Hepatocyte (in vitro differentiated cells): ENCODE measurements around the gene BIN1. TPM values are rescaled to one million over a fixed set of nuclear protein-coding genes. Genes with fewer than 3 reads are reported as not detected.

Experiments used
- DNase-seq: peaks from one replicate; pipeline ENCODE4 v3.0.0-alpha.2; 2016; ENCODE audit warnings: low spot score
- H2AFZ ChIP-seq: fragments of 200-600 bp; sonication (generic); 2 replicates; pipeline ENCODE4 v1.6.0; 2016; ENCODE audit warnings: antibody characterized with exemption, mild to moderate bottlenecking
- H3K27ac ChIP-seq: fragments of 200-600 bp; sonication (generic); 2 replicates; pipeline ENCODE4 v1.5.1; 2016; ENCODE audit warnings: mild to moderate bottlenecking
- H3K27me3 ChIP-seq: fragments of 200-600 bp; sonication (generic); 2 replicates; pipeline ENCODE4 v1.6.1; 2016
- H3K36me3 ChIP-seq: fragments of 200-600 bp; sonication (generic); replicated peaks from 2 replicates; pipeline ENCODE4 v1.5.1; 2016; ENCODE audit warnings: low read depth; ENCODE audit not compliant: insufficient read depth
- H3K4me1 ChIP-seq: fragments of 200-600 bp; sonication (generic); 2 replicates; pipeline ENCODE4 v1.5.1; 2016; ENCODE audit warnings: mild to moderate bottlenecking, moderate library complexity; ENCODE audit not compliant: insufficient read depth
- H3K4me2 ChIP-seq: fragments of 200-600 bp; sonication (generic); 2 replicates; pipeline ENCODE4 v1.6.0; 2016
- H3K4me3 ChIP-seq: fragments of 200-600 bp; sonication (generic); 2 replicates; pipeline ENCODE4 v1.5.1; 2016; ENCODE audit warnings: mild to moderate bottlenecking
- H3K79me2 ChIP-seq: fragments of 200-600 bp; sonication (generic); 2 replicates; pipeline ENCODE4 v1.6.0; 2017; ENCODE audit warnings: mild to moderate bottlenecking
- H3K9me2 ChIP-seq: fragments of 200-600 bp; sonication (generic); replicated peaks from 2 replicates; pipeline ENCODE4 v1.6.0; 2017; ENCODE audit warnings: mild to moderate bottlenecking; ENCODE audit not compliant: insufficient read depth
- H3K9me3 ChIP-seq: fragments of 200-600 bp; sonication (generic); 2 replicates; pipeline ENCODE4 v1.5.1; 2016; ENCODE audit warnings: low read depth, mild to moderate bottlenecking
- H4K20me1 ChIP-seq: fragments of 200-600 bp; sonication (generic); 2 replicates; pipeline ENCODE4 v1.6.0; 2016; ENCODE audit warnings: mild to moderate bottlenecking; ENCODE audit not compliant: insufficient read depth, poor library complexity, severe bottlenecking
- EZH2 ChIP-seq: fragments of 200-600 bp; sonication (generic); IDR thresholded peaks from 2 replicates; pipeline ENCODE4 v1.6.1; 2016; ENCODE audit warnings: antibody characterized with exemption, mild to moderate bottlenecking, borderline replicate concordance
- EZH2phosphoT487 ChIP-seq: fragments of 200-600 bp; sonication (generic); IDR thresholded peaks from one replicate; pipeline ENCODE4 v1.6.1; 2018; ENCODE audit warnings: antibody characterized with exemption, mild to moderate bottlenecking, low read depth, moderate library complexity; ENCODE audit not compliant: unreplicated experiment, severe bottlenecking
- WGBS: methylation state at CpG from one replicate; pipeline ENCODE4 v1.1.6; 2016; ENCODE audit warnings: low lambda C conversion rate; ENCODE audit errors: missing lambda C conversion rate; 5-methylcytosine and 5-hydroxymethylcytosine counted together
- polyA plus RNA-seq: library from polyadenylated mRNA; unstranded; fragments of >200 nt; fragmentation: Nextera tagmentation; extraction: Ambion mirVana; gene quantifications from 2 replicates; pipeline ENCODE4 v1.2.1, GENCODE V29; 2016
- total RNA-seq: library from RNA; depleted of rRNA; stranded (reverse); fragments of >200 nt; gene quantifications from 2 replicates; pipeline ENCODE4 v1.2.3, GENCODE V29; 2014
- TF ChIP-seq, protein P1 (sequence below): fragments of 200-600 bp; sonication (generic); IDR thresholded peaks from 2 replicates; pipeline ENCODE4 v1.5.1; 2016; ENCODE audit warnings: antibody characterized with exemption, mild to moderate bottlenecking; ENCODE audit not compliant: poor library complexity

BIN1 gene
- total and polyA plus RNA-seq, 2 experiments from 2014 or later = 109 to 113 TPM

DNA sequence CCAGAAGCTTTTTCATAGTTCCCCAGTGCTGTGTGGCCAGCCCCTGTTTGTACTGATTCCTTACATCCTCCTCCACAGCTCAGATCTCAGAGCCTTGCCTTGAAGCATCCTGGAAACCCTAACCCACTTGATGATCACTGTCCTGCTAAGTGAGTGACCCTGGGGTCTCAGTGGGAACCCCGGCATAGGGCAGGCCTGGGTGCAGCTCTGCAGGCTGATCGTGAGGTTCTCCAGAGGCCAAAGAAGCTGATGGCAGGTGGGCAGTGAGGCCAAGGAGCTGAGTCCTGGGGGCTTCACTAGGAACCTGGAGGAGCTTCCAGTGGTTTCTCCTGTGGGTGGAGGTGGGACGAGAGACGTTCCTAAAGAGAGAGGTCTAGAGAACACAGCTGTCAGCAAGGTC, 47.4 kb upstream of the BIN1 start:
- H3K4me1 ChIP-seq = peaks cover 11% of the 10 kb centered on the region
- H3K27me3 ChIP-seq = no peaks in the 10 kb centered on the region
- no peaks in the 10 kb centered on the region for H3K79me2 ChIP-seq
- 97% methylated on average over 4 of the region's 4 CpGs for WGBS
- no peak overlapping the region for H3K4me2 ChIP-seq
- H3K9me3 ChIP-seq = no peaks in the 10 kb centered on the region
- no peaks in the 10 kb centered on the region for H3K9me2 ChIP-seq
- no peaks in the 10 kb centered on the region for H3K36me3 ChIP-seq
- H4K20me1 ChIP-seq = no peaks in the 10 kb centered on the region
- H2AFZ ChIP-seq = no peak overlapping the region
- no peak for TF ChIP-seq EZH2
- H3K27ac ChIP-seq = no peak overlapping the region
- H3K4me3 ChIP-seq = no peak overlapping the region
- DNase-seq = no peak

DNA sequence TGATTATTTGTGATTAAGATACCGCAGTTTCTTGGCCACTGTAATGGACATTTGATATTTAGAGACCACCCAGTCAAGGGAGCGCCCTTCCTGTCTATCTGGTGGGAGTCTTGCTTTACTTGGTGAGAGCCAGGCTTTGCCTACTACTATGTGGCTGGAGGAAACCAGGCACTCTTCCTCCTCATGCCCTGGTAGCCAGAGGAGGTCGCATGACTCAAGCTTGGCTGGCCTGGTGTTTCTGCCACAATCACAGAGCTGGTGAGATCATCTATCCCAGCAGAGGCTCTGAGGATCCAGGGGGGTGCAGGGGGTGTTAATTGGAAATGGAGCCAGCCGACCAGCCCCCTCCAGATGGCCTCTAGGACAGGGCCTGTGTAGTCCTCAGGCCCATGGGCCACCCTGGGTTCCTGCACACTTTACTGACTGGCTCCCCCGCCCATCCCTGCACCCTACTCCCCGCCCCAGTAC, 46.8 kb upstream of the BIN1 start:
- no peaks in the 10 kb centered on the region for H3K9me3 ChIP-seq
- no peaks in the 10 kb centered on the region for H3K27me3 ChIP-seq
- H2AFZ ChIP-seq = no peak overlapping the region
- H3K36me3 ChIP-seq = no peaks in the 10 kb centered on the region
- peaks cover 11% of the 10 kb centered on the region for H3K4me1 ChIP-seq
- H3K27ac ChIP-seq = no peak overlapping the region
- TF ChIP-seq, protein P1, sequence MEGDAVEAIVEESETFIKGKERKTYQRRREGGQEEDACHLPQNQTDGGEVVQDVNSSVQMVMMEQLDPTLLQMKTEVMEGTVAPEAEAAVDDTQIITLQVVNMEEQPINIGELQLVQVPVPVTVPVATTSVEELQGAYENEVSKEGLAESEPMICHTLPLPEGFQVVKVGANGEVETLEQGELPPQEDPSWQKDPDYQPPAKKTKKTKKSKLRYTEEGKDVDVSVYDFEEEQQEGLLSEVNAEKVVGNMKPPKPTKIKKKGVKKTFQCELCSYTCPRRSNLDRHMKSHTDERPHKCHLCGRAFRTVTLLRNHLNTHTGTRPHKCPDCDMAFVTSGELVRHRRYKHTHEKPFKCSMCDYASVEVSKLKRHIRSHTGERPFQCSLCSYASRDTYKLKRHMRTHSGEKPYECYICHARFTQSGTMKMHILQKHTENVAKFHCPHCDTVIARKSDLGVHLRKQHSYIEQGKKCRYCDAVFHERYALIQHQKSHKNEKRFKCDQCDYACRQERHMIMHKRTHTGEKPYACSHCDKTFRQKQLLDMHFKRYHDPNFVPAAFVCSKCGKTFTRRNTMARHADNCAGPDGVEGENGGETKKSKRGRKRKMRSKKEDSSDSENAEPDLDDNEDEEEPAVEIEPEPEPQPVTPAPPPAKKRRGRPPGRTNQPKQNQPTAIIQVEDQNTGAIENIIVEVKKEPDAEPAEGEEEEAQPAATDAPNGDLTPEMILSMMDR = no peak
- TF ChIP-seq EZH2phosphoT487 = no peak
- no peak for TF ChIP-seq EZH2
- H3K4me3 ChIP-seq = no peak overlapping the region
- H4K20me1 ChIP-seq = no peaks in the 10 kb centered on the region
- WGBS = 76% methylated on average over 6 of the region's 6 CpGs
- DNase-seq = no peak
- no peaks in the 10 kb centered on the region for H3K79me2 ChIP-seq
- no peak overlapping the region for H3K4me2 ChIP-seq
- H3K9me2 ChIP-seq = no peaks in the 10 kb centered on the region

DNA sequence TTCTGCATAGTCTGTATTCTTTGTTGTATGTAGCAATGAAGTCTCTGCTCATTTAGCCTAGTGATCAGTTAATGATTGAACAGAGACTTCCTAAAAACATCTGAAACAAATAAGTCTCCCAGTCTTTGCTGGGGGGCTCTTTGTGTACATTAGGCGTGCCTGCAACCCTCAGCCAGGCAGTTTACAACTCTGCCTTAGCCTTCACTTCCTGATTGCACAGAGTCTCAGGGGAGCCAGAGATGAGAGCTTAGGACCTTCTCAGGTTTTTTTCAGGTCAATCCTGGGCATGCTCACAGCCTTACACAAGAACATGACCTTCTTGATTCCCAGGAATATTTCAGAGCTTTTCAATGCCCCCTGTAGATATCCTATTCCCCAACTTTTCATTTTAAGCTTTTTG, 44.0 kb upstream of the BIN1 start:
- H3K27me3 ChIP-seq = no peaks in the 10 kb centered on the region
- TF ChIP-seq EZH2 (no peak), EZH2phosphoT487 (no peak)
- TF ChIP-seq, protein P1 = no peak
- H3K9me3 ChIP-seq = no peaks in the 10 kb centered on the region
- 83% methylated on average over 1 of the region's 1 CpG for WGBS
- no peaks in the 10 kb centered on the region for H4K20me1 ChIP-seq
- no peaks in the 10 kb centered on the region for H3K79me2 ChIP-seq
- no peak overlapping the region for H2AFZ ChIP-seq
- no peaks in the 10 kb centered on the region for H3K9me2 ChIP-seq
- no peak for DNase-seq
- no peak overlapping the region for H3K27ac ChIP-seq
- peaks cover 10% of the 10 kb centered on the region for H3K4me1 ChIP-seq
- no peak overlapping the region for H3K4me2 ChIP-seq
- H3K36me3 ChIP-seq = no peaks in the 10 kb centered on the region
- no peak overlapping the region for H3K4me3 ChIP-seq

DNA sequence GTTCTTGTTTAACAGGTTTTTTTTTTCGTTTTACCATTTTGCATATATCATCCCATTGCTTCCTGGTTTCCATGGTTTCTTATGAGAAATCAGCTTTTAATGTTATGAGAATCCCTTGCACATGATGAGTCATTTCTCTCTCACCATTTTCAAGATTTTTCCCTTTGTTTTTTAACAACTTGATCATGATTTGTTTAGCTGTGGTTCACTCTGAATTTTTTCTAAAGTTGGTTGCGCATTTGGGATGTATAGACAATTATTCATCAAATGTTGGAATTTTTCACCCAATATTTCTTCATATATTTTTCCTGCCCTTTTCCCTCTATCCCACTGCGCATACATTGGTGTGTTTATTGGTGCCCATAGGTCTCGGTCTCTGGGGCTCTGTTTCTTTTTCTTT, 42.4 kb upstream of the BIN1 start:
- Histone ChIP-seq H3K27ac (no peak overlapping the region), H3K4me2 (no peak overlapping the region), H3K4me1 (no peaks in the 10 kb centered on the region), H3K9me3 (no peaks in the 10 kb centered on the region), H2AFZ (no peak overlapping the region), H4K20me1 (no peaks in the 10 kb centered on the region), H3K4me3 (no peak overlapping the region), H3K27me3 (no peaks in the 10 kb centered on the region), H3K36me3 (no peaks in the 10 kb centered on the region), H3K79me2 (no peaks in the 10 kb centered on the region), H3K9me2 (no peaks in the 10 kb centered on the region)
- TF ChIP-seq, protein P1 = no peak
- TF ChIP-seq EZH2 (no peak), EZH2phosphoT487 (no peak)
- DNase-seq = no peak
- WGBS = 95% methylated on average over 4 of the region's 4 CpGs
